Uterus (tissue), 4 donors: ENCODE data around the gene IRF6. TPM values are rescaled to one million over a fixed set of nuclear protein-coding genes. Genes with fewer than 3 reads are reported as not detected.

Experiments
- DNase-seq, 2 donors: peaks; one replicate each; pipeline ENCODE4 v3.0.0-alpha.2; 2019 to 2020
- H3K27ac ChIP-seq, 2 donors: fragments of 200-600 bp; sonication (generic); 1 replicate in 1 of 2; 2 replicates in 1 of 2; pipeline ENCODE4 v1.5.1; 2016 to 2018
- H3K27me3 ChIP-seq, 2 donors: fragments of 200-600 bp; sonication (generic); one replicate each; pipeline ENCODE4 v1.5.1; 2018 to 2019; ENCODE audit warnings: control low read depth in 1 of 2
- H3K36me3 ChIP-seq, 2 donors: fragments of 200-600 bp; sonication (generic); one replicate each; pipeline ENCODE4 v1.5.1; 2019; ENCODE audit warnings: control low read depth in 1 of 2
- H3K4me1 ChIP-seq, 2 donors: fragments of 200-600 bp; sonication (generic); one replicate each; pipeline ENCODE4 v1.5.1; 2018 to 2019; ENCODE audit warnings: control low read depth in 1 of 2
- H3K4me3 ChIP-seq, 2 donors: fragments of 200-600 bp; sonication (generic); 1 replicate in 1 of 2; 2 replicates in 1 of 2; pipeline ENCODE4 v1.5.1; 2018 to 2019; ENCODE audit warnings: mild to moderate bottlenecking in 1 of 2
- H3K9me3 ChIP-seq, 2 donors: fragments of 200-600 bp; sonication (generic); one replicate each; pipeline ENCODE4 v1.5.1; 2019; ENCODE audit warnings: control low read depth in 1 of 2
- POLR2A ChIP-seq, 2 donors: fragments of 450-650 bp; IDR thresholded peaks; one replicate each; pipeline ENCODE4 v1.6.1; 2016; ENCODE audit warnings: antibody characterized with exemption in 2 of 2, mild to moderate bottlenecking in 1 of 2, moderate library complexity in 1 of 2
- intact Hi-C: fragments of 100-400 bp; cut with DNase I; formaldehyde crosslinking; loops from one replicate; pipeline ENCODE4 v1.15.1; 2023; ENCODE audit warnings: low total_unique reads
- total RNA-seq, 4 donors: library from RNA; depleted of rRNA in 3 of 4; stranded (reverse); fragments of >200 nt in 3 of 4; gene quantifications; one replicate each; pipeline versions ENCODE4 v1.1.0 to v1.2.4, GENCODE V29; 2014 to 2023
- TF ChIP-seq, protein P1 (sequence below), 4 experiments: fragments of 200-600 bp in 2 of 4; fragments of 450-650 bp in 2 of 4; sonication (generic) in 2 of 4; IDR thresholded peaks; one replicate each; pipeline ENCODE4 v1.5.1; 2016 to 2019; ENCODE audit warnings: antibody characterized with exemption in 4 of 4, mild to moderate bottlenecking in 2 of 4, moderate library complexity in 1 of 4
- donor health status: DM: yes; HTN: yes; CAD: no.

IRF6 gene
- total RNA-seq, 4 donors from 2014 or later = 0.88 to 28.3 (median 4.0) TPM

DNA sequence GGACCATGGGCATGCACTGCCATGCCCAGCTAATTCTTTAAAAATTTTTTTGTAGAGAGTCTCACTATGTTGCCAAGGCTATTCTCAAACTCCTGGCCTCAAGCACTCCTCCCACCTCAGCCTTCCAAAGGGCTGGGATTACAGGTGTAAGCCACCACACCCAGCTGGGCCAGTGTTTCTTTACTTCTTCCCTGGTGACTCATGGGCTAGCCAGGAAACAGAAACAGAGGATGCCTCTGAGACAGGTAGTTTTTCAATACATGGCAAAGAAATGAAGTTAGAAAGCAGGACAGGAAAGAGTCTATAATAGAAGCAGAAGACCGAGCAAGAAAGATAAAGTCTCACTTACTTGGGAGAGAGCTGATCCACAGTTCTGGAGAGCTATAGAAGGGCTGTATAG, 14.0 kb downstream of the IRF6 start:
- Histone ChIP-seq H3K4me3 (no peak overlapping the region), H3K36me3 (no peaks in the 10 kb centered on the region), H3K27ac (no peak overlapping the region), H3K27me3 (no peaks in the 10 kb centered on the region), H3K9me3 (no peaks in the 10 kb centered on the region), H3K4me1 (no peaks in the 10 kb centered on the region)
- TF ChIP-seq POLR2A (IDR thresholded peaks at IDR 0.05) = no peak
- TF ChIP-seq, protein P1, sequence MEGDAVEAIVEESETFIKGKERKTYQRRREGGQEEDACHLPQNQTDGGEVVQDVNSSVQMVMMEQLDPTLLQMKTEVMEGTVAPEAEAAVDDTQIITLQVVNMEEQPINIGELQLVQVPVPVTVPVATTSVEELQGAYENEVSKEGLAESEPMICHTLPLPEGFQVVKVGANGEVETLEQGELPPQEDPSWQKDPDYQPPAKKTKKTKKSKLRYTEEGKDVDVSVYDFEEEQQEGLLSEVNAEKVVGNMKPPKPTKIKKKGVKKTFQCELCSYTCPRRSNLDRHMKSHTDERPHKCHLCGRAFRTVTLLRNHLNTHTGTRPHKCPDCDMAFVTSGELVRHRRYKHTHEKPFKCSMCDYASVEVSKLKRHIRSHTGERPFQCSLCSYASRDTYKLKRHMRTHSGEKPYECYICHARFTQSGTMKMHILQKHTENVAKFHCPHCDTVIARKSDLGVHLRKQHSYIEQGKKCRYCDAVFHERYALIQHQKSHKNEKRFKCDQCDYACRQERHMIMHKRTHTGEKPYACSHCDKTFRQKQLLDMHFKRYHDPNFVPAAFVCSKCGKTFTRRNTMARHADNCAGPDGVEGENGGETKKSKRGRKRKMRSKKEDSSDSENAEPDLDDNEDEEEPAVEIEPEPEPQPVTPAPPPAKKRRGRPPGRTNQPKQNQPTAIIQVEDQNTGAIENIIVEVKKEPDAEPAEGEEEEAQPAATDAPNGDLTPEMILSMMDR (IDR thresholded peaks at IDR 0.05) = no peak
- intact Hi-C loops = no loop called here
- no peak for DNase-seq

DNA sequence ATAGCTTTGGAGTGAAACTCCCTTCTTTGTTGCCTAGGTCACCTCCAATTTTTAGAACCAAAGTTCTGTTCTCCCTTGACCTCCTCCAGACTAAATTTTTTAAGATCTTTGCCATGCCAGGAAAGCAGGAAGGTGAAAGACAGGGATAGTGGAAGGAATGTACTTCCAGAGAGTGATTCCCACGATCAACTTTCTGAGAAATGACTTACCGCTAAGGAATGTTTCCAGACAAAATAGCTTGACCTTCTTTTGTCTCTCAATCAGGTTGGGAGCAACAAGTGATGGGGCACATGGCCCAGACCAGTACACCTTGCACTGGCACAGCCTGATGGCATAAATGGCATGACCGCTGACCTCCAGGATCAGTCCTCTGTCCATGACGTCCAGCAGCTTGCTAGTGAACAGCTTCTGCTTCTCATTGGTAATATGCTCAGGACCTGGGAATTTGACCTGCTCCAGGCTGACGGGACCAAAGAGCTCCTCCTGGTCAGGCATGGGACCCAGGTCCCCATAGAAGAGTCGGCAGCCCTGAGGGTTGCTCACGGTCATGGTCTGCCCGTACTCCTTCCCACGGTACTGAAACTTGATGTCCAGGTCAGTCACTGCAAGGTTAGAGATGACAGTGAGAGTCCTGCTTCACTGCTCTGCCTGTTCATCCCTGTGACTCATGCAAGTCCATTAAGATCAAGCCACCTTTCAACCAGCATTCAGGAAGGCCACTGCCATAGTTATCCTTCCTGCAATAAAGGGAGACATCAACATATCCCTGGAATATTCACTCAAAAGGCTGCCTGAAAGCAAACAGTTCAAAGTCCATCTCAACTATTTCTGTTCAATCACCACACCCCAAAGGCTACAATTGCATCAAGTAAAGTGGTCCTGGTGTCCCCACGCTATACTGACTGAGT, 15.4 kb downstream of the IRF6 start:
- intact Hi-C loops = no loop called here
- Histone ChIP-seq H3K27ac (no peak overlapping the region), H3K27me3 (no peaks in the 10 kb centered on the region), H3K36me3 (no peaks in the 10 kb centered on the region), H3K4me3 (no peak overlapping the region), H3K9me3 (no peaks in the 10 kb centered on the region), H3K4me1 (no peaks in the 10 kb centered on the region)
- no peak for DNase-seq
- no peak for TF ChIP-seq POLR2A (IDR thresholded peaks at IDR 0.05)
- TF ChIP-seq, protein P1 (IDR thresholded peaks at IDR 0.05) = no peak

- Histone ChIP-seq H3K27ac (no peak overlapping the region), H3K27me3 (no peaks in the 10 kb centered on the region), H3K36me3 (no peaks in the 10 kb centered on the region), H3K4me3 (no peak overlapping the region), H3K9me3 (no peaks in the 10 kb centered on the region), H3K4me1 (no peaks in the 10 kb centered on the region)
- intact Hi-C loops = no loop called here
- no peak for DNase-seq
- TF ChIP-seq, protein P1 (IDR thresholded peaks at IDR 0.05) = no peak
- no peak for TF ChIP-seq POLR2A (IDR thresholded peaks at IDR 0.05)
Observed at GRCh38 chr1:209789245-209789644, 16.7 kb downstream of the IRF6 start.

DNA sequence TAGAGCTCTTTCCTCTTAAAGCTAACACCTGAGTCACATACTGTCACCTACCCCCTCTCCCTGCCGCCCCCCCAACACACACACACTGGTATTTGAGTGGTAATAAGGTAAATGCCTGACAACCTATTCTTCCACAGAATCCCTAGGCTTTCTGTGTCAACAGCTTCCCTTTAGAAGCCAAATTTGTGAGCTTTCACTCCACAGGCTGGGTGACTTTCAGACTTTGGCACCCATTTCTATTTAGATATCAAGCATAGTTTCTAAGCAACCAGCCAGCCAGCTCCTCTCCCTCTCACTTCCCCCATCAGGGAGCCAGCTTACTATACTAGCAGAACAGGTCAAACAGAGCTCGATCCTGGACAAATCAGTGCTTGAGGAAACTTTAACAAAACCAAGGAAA, 18.4 kb downstream of the IRF6 start:
- H3K4me3 ChIP-seq = no peak overlapping the region
- intact Hi-C loops = no loop called here
- no peaks in the 10 kb centered on the region for H3K4me1 ChIP-seq
- no peak for DNase-seq
- H3K27me3 ChIP-seq = no peaks in the 10 kb centered on the region
- no peaks in the 10 kb centered on the region for H3K9me3 ChIP-seq
- TF ChIP-seq POLR2A (IDR thresholded peaks at IDR 0.05) = no peak
- TF ChIP-seq, protein P1 (IDR thresholded peaks at IDR 0.05) = no peak
- no peaks in the 10 kb centered on the region for H3K36me3 ChIP-seq
- H3K27ac ChIP-seq = no peak overlapping the region

DNA sequence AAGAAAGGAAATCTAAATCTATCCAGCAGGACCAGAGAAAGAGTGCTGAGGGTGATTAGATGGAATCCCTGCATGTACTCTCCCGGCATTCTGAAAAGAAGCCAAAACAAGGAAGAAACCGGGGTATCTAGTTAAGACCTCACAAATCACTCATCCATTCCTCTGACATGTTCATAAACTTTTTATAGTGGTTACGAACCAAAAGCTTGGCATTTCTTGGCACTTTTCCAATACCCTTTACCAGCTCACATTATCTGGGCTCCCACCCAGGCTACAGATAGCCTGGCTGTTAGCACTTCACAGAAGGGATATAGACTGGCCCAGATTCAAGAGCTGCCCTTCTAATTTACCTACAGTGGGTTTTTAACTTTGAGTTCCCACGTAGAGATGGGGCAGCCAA, 19.8 kb downstream of the IRF6 start:
- H3K27ac ChIP-seq = no peak overlapping the region
- TF ChIP-seq, protein P1 (IDR thresholded peaks at IDR 0.05) = no peak
- TF ChIP-seq POLR2A (IDR thresholded peaks at IDR 0.05) = no peak
- intact Hi-C loops = no loop called here

More for the DNA sequence above, 19.8 kb downstream of the IRF6 start:
- no peaks in the 10 kb centered on the region for H3K27me3 ChIP-seq
- no peaks in the 10 kb centered on the region for H3K36me3 ChIP-seq
- DNase-seq = no peak
- no peak overlapping the region for H3K4me3 ChIP-seq
- no peaks in the 10 kb centered on the region for H3K4me1 ChIP-seq
- H3K9me3 ChIP-seq = no peaks in the 10 kb centered on the region
